HG02571 (cell line): ENCODE results near the gene GNAT3.

Source experiments
- ATAC-seq: cut with Tn5 transposase; IDR thresholded peaks from one replicate; pipeline ENCODE4 v1.9.1; 2021; ENCODE audit warnings: mild to moderate bottlenecking, moderate library complexity; ENCODE audit not compliant: unreplicated experiment

The GNAT3 gene

DNA sequence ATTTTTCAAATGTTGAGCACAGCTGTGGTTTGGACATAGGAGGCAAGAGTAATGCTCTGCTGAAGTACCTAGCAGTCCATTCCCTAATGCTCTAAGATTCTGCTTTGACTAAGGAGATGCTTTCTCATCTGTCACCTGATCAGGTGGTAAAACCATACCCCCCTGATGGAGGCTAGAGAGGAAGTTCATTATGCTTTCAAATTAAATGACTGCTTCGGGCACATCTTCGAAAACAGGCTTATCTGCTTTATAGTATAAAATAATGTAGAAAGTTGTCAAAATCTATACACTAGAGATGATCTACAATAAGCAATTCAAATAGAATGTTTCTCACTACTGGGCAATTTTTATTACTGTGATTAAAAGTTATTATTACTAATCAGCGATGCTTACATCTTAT, at the start of gene GNAT3:
Gene GNAT3, minus strand, starts transcription at position 101 of the 400 bp plus-strand sequence. CDS start 138 bp downstream, outside the sequence.
- no peak for ATAC-seq

DNA sequence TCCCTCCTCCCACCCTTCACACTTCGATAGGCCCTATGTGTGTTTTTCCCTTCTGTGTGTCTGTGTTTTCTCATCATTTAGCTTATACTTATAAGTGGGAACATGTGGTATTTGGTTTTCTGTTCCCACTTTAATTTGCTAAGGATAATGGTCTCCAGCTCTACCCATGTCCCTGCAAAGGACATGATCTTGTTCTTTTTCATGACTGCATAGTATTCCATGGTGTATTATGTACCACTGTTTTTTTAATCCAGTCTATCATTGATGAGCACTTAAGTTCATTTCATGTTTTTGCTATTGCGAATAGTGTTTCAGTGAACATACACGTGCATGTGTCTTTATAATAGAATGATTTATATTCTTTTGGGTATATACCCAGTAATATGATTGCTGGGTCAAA, 46.3 kb upstream of the GNAT3 start:
- ATAC-seq, result no peak

DNA sequence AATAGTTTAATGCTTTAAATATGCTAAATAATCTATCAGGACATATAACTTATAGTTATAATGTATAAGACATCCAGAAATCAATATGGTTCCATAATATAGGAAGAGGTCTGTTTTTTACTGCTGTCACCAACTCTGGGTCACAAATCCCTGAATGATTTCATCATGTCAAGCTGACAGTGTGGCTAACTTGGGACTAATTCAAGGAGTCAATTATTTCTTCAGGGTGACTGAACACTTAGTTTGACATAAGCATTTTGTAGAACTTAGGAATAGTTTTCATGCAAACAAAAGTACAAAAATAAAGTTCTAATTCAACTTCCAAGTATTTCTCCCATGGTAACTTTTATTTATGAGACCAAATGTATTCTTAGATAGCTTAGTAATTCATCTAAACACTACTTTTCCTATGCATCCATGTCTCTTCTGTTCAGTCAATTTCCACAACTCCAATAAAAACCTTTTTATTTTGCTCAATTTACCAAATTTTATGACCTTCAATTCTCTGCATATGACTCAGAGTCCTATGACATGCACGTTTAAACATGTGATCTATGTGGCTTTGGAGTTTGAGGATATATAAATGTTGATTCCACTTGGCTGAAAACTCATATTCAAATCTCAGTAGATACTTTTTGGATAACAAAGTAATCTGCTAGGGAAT, 40.3 kb upstream of the GNAT3 start:
- no peak for ATAC-seq

DNA sequence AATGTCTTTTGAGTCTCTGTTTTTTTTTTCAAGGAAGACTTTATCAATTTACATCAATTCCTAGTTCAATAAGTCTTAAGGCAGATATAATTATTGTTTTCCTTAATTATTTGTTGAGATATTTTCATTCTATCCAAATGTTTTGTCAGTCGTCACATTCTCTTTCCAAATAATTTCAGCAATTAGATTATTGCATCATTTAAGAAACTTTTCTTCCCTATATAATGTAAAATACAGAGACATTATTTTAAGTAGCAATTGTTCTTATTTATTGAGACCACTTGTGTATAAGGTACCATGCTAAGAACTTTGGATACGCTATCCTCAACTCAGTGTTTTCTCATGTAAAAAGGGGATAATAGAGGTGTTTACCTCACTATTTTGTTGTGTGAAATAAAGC, 38.1 kb upstream of the GNAT3 start:
- no peak for ATAC-seq

DNA sequence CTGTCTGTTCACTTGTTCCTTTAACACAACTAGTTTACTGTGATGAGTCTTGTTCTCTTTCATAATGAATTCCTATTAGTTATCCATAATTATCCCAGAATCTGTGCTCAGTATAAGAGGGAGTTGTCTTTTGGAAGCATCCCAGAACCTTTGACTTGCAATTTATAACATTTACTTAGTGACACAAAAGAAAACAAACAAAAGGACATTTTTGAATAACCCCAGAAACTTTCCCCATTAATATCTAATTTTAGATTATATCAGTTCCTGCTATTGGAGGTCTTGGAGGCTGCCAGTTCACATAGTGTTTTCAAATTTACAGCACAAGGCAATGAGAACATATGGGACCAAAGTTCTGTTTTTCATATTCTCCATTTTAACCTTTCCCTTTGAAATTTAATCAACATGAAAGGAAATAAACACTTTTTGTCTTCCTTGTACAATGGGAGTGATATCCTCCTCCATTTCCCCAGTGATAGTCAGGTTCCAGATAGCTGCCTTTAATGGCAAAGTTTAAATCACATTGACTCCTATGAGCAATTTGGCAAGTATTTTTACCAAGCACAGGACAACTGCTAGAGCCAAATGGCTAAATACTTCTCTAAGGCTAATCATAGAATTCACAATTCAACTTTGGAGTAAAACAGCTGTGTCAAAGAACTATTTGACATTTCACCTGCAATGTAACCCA, 37.1 kb upstream of the GNAT3 start:
- ATAC-seq, result no peak

DNA sequence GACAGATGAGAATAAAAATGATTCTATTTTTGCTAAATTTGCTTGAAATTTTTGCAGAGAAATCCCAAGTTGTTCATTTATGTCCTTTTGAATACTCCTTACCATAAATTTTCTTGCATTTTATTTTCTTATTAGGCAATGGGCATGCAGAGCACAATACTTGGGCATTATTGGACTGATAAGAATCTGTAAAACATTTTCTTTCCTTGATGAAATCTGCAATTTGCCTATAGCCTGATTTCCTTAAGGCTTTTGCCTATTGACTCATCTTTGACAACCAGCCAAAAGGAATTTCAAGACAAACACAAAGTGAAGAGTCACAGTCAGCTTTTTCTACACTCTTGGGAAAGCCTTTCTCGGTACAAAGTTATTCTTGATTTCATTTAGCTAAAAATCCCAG, 30.5 kb upstream of the GNAT3 start:
- no peak for ATAC-seq

DNA sequence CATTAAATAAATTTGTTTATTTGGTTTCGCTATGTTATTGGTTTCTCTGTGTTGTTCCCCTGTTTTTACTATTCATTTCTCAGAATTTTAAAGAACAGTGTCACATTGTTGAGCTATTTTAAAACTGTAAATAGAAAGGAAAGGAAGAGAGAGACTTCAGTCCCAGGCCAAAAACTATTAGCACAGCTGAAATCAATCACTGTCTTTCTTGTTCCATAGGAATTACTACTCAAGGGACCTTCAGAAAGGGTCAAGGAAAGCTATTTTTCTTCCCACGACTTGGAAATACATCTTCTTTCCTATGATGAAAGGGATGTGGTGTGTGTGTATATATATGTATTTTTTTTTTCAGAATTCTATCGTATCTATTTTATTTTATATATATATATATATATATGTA, 29.0 kb upstream of the GNAT3 start:
- no peak for ATAC-seq

DNA sequence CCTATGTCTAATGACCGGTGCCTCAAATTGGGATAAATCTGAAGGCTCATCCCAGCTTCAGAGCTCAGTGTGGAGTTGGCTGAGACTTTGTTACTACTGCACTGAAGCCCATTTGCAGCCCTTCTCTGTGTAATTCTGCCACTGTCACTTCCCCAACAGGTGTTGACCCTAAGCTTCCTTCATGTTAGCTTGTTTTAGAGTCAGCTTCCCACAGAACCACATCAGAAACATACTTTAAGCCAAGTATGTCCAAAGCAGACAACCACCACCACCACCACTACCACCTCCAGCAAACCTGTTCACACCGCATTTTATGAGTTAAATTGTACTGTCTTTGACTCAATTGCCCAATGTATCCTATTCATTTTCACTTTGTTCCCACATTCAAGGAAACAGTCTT, 25.2 kb upstream of the GNAT3 start:
- no peak for ATAC-seq

DNA sequence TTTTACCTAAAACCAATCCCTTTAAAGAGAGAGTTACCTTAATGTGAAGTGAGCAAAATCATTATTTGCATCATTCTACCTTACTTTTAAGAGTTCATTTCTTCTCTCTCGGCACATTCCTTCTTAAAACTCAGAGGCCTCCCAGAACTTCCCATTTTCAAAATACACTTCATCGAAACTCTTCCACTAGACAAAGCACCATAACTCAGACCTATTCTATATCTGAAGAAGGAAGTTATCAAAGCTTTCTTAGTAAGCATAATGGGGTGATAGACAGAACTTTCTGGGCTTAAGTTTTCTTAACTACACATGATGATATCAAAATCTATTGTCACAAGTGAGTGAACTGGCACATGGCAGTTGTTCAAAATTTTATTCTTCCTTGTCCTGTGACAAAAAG, 24.6 kb upstream of the GNAT3 start:
- no peak for ATAC-seq

DNA sequence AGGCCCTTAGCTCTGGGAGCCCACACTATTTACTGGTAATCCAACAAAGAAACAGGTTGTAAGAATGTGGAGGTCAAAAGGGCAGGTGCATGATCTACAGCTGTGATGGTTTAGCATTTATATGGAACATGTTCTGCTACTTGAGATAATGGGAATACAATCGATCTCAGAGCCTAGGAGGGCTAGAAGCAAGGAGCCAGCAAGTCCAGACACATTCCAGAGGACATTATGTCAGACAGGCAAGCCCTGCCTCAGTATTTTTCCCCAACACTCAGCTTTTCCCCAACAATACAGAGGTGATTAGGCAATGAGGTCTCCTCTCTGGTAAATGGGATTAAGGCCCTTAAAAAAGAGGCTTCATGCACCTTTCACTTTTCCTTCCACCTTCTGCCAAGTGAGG, 21.4 kb upstream of the GNAT3 start:
- no peak for ATAC-seq

DNA sequence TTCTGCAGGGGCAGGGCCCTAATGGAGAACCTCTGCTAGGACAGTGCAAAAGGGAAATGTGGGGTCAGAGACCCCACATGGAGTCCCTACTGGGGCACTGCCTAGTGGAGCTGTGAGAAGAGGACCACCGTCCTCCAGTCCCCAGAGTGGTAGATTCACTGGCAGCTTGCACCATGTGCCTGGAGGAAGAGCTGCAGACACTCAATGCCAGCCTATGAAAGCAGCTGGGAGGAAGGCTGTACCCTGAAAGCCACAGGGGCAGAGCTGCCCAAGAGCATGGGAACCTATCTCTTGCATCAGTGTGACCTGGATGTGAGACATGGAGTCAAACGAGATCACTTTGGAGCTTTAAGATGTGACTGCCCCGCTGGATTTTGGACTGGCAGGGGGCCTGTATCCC, 20.3 kb upstream of the GNAT3 start:
- ATAC-seq, result no peak

DNA sequence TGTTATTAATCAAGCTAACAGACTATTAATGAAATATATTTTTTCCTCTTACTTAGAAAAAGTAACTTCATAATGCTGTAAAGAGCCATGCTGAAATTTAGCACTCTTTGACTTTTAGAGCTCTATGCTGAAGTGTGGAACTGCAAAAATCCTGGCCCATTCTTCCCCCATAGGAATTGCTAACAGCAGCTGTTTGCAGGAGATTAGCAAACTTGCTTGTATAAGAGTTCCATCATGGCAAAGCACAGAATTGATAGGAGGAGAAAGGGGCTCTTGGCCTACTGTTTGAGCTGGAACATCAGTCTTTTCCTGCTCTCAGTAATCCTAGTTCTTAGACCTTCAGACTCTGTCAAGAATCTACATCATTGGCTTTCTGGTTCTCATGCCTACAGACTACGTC, 18.3 kb upstream of the GNAT3 start:
- no peak for ATAC-seq

DNA sequence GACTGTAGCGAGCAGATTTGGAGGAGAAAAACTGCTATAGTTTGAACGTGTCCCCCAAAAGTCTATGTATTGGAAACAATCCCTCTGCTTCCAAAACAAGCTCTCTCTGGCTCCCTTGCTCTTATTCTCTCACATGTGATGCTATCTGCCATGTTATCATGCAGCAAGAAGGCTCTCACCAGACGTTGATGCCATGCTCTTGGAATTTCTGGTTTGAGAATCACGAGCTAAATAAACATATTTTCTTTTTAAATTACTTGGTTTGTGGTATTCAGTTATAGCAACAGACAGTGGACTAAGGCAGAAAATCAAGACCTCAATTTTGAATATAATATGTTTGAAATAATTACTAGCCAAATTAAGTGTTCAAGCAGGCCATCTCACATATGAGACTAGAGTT, 17.5 kb upstream of the GNAT3 start:
- no peak for ATAC-seq

DNA sequence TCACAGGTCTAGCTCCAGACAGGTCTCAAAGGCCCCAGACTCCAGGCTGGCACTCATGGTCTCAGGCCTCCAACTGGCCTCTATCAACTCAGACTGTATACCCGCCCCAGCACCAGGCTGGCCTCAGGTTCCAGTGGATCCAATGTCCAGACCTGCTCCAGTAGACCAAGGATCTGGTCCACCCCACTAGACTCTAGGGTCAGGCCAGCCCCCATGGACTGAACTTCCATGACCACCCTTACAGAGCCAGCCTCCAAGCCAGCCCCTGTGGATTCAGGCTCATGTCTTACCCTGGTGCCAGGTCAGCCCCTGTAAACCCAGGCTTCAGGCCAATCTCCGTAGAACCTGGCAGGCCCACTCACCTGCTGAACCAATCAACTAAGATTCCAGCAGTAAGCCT, 16.8 kb upstream of the GNAT3 start:
- ATAC-seq, result no peak

DNA sequence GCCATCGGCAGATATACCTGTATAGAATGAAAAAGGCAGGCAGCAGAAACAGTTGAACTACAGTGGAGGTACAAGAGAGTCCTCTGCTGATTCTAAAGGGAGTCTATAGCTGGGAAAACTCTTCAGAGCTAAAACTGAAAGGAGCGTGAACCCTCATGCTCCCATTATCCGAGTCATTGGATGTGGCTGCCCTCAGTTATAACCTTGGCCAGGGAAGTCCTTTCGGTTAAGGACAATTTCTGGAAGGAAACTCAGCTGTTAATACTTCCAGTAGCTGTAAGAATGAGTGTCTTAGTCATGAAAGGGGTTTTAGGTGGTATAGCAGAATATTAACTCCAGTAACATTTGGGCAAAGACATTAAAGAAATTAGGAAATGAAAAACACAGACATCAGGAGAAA, 14.6 kb upstream of the GNAT3 start:
- ATAC-seq, result no peak

DNA sequence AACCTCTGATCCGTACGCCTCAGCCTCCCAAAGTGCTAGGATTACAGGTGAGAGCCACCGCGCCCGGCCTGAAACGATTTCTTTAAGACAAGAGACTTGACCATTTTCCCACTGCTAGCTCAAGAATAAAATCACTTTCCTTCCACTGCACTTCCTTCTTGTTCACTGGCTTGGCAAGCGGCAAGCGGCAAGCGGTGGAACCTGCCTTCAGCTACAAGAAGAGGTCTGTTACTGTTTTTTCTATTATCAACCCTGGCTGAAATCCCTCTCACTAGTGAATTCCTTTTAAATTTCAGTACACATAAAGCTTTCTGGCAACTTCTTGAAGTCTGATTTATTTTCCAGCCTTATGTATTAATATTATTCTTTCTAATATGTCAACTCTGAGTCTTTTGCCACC, 12.8 kb upstream of the GNAT3 start:
- no peak for ATAC-seq

DNA sequence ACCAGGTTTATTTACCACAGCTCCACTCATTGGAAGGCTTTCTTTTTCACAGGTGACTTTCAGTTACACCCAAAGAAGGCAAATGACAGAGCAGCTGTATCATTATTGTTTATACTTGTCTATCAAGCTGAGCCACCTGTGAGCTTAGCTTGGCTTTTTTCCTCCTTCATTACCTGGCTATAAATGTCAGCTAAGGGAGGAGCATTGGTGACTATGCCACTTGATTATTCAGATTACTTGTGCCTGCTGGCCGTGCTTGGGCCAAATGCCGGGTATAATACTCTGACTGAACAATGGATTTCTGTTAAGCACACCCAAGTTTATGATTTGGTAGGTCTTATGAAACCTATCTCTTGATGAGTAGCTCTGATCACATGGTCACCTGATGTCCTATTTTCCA, 9.9 kb upstream of the GNAT3 start:
- no peak for ATAC-seq

DNA sequence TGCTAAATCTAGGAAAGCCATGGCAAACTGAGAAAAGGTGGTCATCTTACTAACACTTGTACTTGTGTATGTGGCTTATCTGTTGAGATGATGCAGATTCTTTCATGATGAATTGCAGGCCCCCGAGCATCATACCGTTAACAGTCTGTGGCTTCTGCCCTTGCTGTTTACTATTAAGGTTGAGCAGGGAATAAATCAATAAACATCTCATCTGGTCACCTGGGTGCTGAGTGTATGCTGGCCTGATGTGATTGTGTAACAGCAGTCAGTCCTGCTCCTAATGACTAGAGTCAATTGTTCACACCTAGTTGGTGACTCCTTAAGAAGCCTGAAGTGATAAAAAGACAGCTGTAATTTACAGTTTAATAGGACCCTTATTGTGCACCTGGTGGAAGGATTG, 8.3 kb upstream of the GNAT3 start:
- ATAC-seq, result no peak

DNA sequence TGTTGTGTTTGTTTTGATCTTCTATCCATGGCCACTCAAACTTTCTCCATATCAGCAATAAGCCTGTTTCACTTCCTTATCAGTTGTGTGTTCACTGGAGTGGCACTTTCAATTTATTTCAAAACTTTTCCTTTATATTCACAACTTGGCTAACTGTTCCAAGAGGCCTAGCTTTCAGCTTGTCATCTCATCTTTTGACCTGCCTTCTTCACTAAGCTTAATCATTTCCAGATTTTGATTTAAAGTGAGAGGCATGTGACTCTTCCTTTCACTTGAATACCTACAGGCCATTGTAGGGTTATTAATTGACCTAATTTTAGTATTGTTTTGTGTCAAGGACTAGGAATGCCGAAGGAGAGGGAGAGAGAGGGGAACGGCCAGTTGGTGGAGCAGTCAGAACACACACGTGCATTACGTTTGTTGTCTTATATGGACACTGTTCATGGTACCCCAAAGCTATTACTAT, 5.5 kb upstream of the GNAT3 start:
- ATAC-seq, result no peak

DNA sequence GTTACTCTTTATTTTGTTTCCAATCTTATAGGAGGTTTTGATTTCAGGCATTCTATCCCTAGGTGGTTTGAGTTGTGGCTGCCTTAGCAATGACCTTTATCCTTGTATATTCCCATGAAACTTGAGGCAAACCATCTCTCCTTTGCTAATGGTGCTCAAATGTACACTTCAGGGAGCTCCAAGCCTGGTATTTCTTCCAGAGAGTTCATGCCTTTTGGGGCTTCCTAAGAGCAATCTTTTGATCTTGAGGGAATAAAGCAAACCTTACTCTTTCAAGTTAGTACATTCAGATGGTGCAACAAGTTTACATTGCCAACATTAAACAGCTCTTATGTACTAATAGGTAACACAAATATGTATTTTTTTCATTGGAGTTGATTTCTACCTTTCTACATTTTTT, 3.4 kb upstream of the GNAT3 start:
- ATAC-seq, result no peak

DNA sequence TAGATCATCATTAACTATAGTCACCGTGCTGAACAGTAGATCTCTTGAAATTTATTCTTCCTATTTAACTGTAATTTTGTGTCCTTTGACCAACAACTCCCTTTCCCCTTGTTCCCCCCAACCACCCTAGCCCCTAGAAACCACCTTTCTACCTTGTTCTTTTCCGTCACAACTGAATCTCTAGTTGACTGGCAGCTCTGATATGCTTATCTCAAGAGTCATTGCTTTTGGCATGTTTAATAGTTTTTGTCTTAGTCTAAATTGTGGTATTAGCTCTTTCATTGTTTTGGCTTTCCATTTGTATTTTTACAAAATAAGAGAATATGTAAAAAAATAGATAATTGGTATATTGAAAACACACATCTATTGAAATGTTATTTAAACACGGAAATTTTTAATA, 1.8 kb downstream of the GNAT3 start:
- no peak for ATAC-seq

DNA sequence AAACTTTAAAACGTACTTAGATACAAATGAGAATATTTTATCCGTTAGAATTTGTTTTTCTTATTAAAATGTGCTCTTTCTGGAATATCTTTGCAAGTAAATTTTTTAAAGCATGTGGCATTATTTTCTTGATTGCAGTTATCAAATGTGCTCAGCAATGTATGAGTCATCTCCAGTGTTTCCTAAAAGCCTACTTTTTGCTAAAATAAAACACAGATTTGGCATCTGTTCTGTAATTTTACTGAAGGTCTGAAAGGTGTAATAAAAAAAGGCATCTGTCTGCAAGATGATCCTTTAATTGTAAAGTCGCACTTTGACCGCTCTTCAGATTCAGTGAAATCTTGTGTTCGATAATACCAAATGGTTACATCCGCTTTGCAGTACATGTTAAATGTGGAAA, 3.4 kb downstream of the GNAT3 start:
- no peak for ATAC-seq
